Measurements from ENCODE around the gene RASAL2.

DNA sequence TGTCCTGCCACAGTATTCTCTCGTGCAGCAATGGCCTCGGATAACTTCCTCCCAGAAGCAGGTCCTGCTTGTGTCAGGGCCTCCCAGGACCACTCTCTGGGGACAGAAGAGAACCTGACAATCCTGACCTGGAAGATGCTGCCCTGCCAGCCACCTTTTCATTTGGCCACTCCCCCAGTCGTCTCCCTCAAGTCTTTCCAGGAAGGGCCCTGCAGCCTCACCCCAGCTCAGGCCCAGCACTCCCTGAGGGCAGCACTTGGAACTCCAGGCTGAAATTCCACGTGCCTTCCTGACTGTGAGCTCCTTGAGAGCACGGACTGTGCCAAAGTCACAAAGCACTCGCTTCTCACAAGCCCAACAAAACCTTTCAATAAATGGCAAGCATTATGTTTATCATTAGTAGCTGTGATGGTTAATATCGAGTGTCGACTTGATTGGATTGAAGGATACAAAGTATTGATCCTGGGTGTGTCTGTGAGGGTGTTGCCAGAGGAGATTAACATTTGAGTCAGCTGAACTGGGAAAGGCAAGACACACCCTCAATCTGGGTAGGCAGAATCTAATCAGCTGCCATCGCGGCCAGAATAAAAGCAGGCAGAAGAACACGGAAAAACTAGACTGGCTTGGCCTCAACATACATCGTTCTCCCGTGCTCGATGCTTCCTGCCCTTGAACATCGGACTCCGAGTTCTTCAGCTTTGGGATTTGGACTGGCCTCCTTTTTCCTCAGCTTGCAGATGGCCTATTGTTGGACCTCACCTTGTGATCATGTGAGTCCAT is 405.2 kb downstream of the RASAL2 start:
- TF ChIP-seq, protein P1, sequence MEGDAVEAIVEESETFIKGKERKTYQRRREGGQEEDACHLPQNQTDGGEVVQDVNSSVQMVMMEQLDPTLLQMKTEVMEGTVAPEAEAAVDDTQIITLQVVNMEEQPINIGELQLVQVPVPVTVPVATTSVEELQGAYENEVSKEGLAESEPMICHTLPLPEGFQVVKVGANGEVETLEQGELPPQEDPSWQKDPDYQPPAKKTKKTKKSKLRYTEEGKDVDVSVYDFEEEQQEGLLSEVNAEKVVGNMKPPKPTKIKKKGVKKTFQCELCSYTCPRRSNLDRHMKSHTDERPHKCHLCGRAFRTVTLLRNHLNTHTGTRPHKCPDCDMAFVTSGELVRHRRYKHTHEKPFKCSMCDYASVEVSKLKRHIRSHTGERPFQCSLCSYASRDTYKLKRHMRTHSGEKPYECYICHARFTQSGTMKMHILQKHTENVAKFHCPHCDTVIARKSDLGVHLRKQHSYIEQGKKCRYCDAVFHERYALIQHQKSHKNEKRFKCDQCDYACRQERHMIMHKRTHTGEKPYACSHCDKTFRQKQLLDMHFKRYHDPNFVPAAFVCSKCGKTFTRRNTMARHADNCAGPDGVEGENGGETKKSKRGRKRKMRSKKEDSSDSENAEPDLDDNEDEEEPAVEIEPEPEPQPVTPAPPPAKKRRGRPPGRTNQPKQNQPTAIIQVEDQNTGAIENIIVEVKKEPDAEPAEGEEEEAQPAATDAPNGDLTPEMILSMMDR (conservative IDR thresholded peaks at IDR 0.05 in 1 of 2, IDR thresholded peaks at IDR 0.05 in 1 of 2; ENCODE audit: low read depth in 1 of 2, low read length in 2 of 2), result no peak
- TF ChIP-seq EZH2 (IDR thresholded peaks at IDR 0.05; ENCODE audit: low read length, missing control alignments), result no peak
